A549 treated with CORT108297 at 1 μM for 4 hours (cell line): ENCODE results near the gene COA1. TPM values are rescaled to one million over a fixed set of nuclear protein-coding genes. Genes with fewer than 3 reads are reported as not detected.

ENCODE experiments used
- total RNA-seq: library from RNA; stranded (reverse); fragments of 200-300 nt; extraction: Qiagen RNA extraction; gene quantifications from 5 replicates; pipeline ENCODE4 v1.2.3, GENCODE V29; 2022

COA1 gene
- 87.3 to 91.7 TPM (median 88.9 TPM) in 5 replicates for total RNA-seq

GRCh38 chr7:43729214-43729923, at the start of gene COA1:
Gene COA1, minus strand, starts transcription at chr7:43729523. Its CDS starts 80,909 bp downstream, at chr7:43648614.

DNA sequence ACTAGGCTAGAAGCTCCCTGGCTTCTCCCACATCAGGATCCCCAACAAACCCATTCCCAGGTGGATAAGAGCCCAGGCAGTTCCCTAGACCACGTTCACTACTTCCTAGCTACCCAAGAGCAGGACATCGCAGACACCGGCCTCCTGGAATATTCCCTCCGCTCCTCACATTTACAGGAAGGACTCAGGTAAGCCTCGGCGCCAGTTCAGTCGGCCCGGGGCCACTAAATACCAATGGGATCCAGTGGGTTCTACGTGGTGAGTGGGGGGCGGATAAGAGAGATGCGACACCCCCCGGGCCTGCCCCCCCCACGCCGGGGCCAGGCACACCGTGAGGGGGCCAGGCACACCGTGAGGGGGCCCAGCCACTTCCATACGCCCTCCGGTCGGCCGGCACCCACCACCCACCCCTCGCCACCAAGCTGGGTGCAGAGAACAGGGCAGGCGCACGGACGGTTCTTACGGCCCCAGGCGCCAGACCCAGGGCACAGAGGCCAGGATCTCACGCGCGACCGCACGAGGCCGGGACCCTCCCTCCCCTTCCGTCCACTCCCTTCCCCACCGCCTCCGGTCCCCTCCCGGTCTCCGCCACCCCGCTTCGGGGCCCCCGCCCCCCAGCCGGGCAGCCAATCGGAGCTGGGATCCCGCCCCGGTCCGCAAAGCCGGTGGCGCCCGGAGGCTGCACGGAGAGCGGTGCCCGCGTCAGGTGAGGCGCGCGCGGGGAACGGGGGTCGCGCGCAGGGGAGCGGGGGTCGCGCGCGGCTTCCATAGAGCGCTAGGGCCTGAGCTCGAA, 28.9 kb upstream of the COA1 start, which contains the start of gene BLVRA:
TSS of gene BLVRA (plus strand) at position 652 of the 793 bp plus-strand sequence. CDS start 12,479 bp downstream, outside the sequence.

Other genes with a start within 250 kb of the COA1 start
- gene STK17A, start 146.4 kb downstream of the COA1 start, total RNA-seq: 30.4 to 36.4 TPM (median 32.2 TPM) in 5 replicates
- 67.3 to 79.6 TPM (median 71.9 TPM) in 5 replicates for gene BLVRA, start 29.2 kb upstream of the COA1 start, total RNA-seq
- 239 to 271 TPM (median 265 TPM) in 5 replicates for gene MRPS24, start 140.0 kb upstream of the COA1 start, total RNA-seq
- gene URGCP, start 177.1 kb upstream of the COA1 start, total RNA-seq: 25.5 to 29.3 TPM (median 28.3 TPM) in 5 replicates
- gene UBE2D4, start 196.9 kb upstream of the COA1 start, total RNA-seq: 7.1 to 11.7 TPM (median 10.1 TPM) in 5 replicates